Liver (tissue), 9 donors: ENCODE results near the gene TUBGCP6. TPM values are rescaled to one million over a fixed set of nuclear protein-coding genes. Genes with fewer than 3 reads are reported as not detected.

Source experiments
- DNase-seq: peaks from one replicate; pipeline ENCODE4 v3.0.0-alpha.2; 2017; ENCODE audit warnings: low spot score
- H3K27ac ChIP-seq, 2 donors: one replicate each; pipeline ENCODE4 v1.7.0; 2013; ENCODE audit warnings: inconsistent platforms in 2 of 2, low read length in 2 of 2, control low read depth in 1 of 2, low read depth in 1 of 2, mild to moderate bottlenecking in 1 of 2
- H3K27me3 ChIP-seq, 4 donors: one replicate each; pipeline versions ENCODE4 v1.6.1 to v1.7.0; 2013; ENCODE audit warnings: low read length in 3 of 4, inconsistent platforms in 1 of 4, mild to moderate bottlenecking in 1 of 4, moderate library complexity in 1 of 4; ENCODE audit not compliant: control insufficient read depth in 4 of 4, insufficient read depth in 4 of 4
- H3K36me3 ChIP-seq, 4 donors: one replicate each; pipeline versions ENCODE4 v1.6.1 to v1.7.0; 2013; ENCODE audit warnings: low read length in 3 of 4, mild to moderate bottlenecking in 3 of 4, low read depth in 1 of 4, moderate library complexity in 1 of 4; ENCODE audit not compliant: control insufficient read depth in 4 of 4, insufficient read depth in 3 of 4
- H3K4me1 ChIP-seq, 4 donors: one replicate each; pipeline versions ENCODE4 v1.6.1 to v1.7.0; 2013; ENCODE audit warnings: low read length in 3 of 4, mild to moderate bottlenecking in 3 of 4, moderate library complexity in 1 of 4; ENCODE audit not compliant: control insufficient read depth in 4 of 4, insufficient read depth in 4 of 4
- H3K4me3 ChIP-seq, 3 donors: one replicate each; pipeline versions ENCODE4 v1.6.1 to v1.7.0; 2013; ENCODE audit warnings: low read length in 3 of 3, control low read depth in 1 of 3, low read depth in 1 of 3, mild to moderate bottlenecking in 1 of 3
- H3K9ac ChIP-seq, 2 donors: one replicate each; pipeline ENCODE4 v1.7.0; 2013; ENCODE audit warnings: low read length in 2 of 2, mild to moderate bottlenecking in 2 of 2, moderate library complexity in 2 of 2, control low read depth in 1 of 2, low read depth in 1 of 2
- H3K9me3 ChIP-seq, 4 donors: one replicate each; pipeline versions ENCODE4 v1.6.1 to v1.7.0; 2013; ENCODE audit warnings: low read length in 3 of 4; ENCODE audit not compliant: control insufficient read depth in 4 of 4
- EGR1 ChIP-seq, 2 donors: IDR thresholded peaks; 2 replicates each; pipeline ENCODE4 v1.6.1; 2016 to 2018; ENCODE audit warnings: antibody characterized with exemption in 2 of 2, low read depth in 2 of 2
- FOXA1 ChIP-seq: IDR thresholded peaks from 2 replicates; pipeline ENCODE4 v1.6.1; 2016; ENCODE audit warnings: antibody characterized with exemption
- FOXA2 ChIP-seq: IDR thresholded peaks from 2 replicates; pipeline ENCODE4 v1.6.1; 2016; ENCODE audit warnings: antibody characterized with exemption
- GABPA ChIP-seq, 2 donors: IDR thresholded peaks in 1 of 2; conservative IDR thresholded peaks in 1 of 2; 2 replicates each; pipeline ENCODE4 v1.6.1; 2016; ENCODE audit warnings: antibody characterized with exemption in 2 of 2, mild to moderate bottlenecking in 1 of 2, moderate library complexity in 1 of 2
- HNF4A ChIP-seq, 2 donors: conservative IDR thresholded peaks; 2 replicates each; pipeline ENCODE4 v1.6.1; 2016; ENCODE audit warnings: antibody characterized with exemption in 2 of 2, mild to moderate bottlenecking in 2 of 2
- HNF4G ChIP-seq: IDR thresholded peaks from 2 replicates; pipeline ENCODE4 v1.6.1; 2016; ENCODE audit warnings: antibody characterized with exemption
- JUND ChIP-seq, 2 donors: IDR thresholded peaks; 2 replicates each; pipeline ENCODE4 v1.6.1; 2016; ENCODE audit warnings: antibody characterized with exemption in 2 of 2
- NR2F2 ChIP-seq: IDR thresholded peaks from 2 replicates; pipeline ENCODE4 v1.6.1; 2016; ENCODE audit warnings: antibody characterized with exemption
- RAD21 ChIP-seq, 2 donors: IDR thresholded peaks; 2 replicates each; pipeline ENCODE4 v1.6.1; 2016; ENCODE audit warnings: antibody characterized with exemption in 2 of 2, mild to moderate bottlenecking in 2 of 2
- SP1 ChIP-seq: IDR thresholded peaks from 2 replicates; pipeline ENCODE4 v1.6.1; 2018; ENCODE audit warnings: antibody characterized with exemption, mild to moderate bottlenecking
- TAF1 ChIP-seq: conservative IDR thresholded peaks from 2 replicates; pipeline ENCODE4 v1.6.1; 2016; ENCODE audit warnings: antibody characterized with exemption, mild to moderate bottlenecking
- YY1 ChIP-seq: IDR thresholded peaks from 2 replicates; pipeline ENCODE4 v1.6.1; 2016; ENCODE audit warnings: antibody characterized with exemption, mild to moderate bottlenecking
- WGBS: extraction: QIAGEN DNeasy Blood & Tissue Kit; methylation state at CpG from one replicate; pipeline ENCODE4 v1.1.7; 2013; 5-methylcytosine and 5-hydroxymethylcytosine counted together
- polyA plus RNA-seq, 2 donors: library from polyadenylated mRNA; stranded (reverse) in 1 of 2; unstranded in 1 of 2; fragments of 200-250 nt in 1 of 2; fragments of >200 nt in 1 of 2; fragmentation: Nextera tagmentation in 1 of 2; extraction: Ambion mirVana in 1 of 2; gene quantifications; one replicate each; pipeline versions ENCODE4 v1.2.1 to v1.2.3, GENCODE V29; 2013 to 2015
- total RNA-seq, 2 donors: library from RNA; depleted of rRNA; stranded (reverse); fragments of >200 nt; gene quantifications; one replicate each; pipeline ENCODE4 v1.2.3, GENCODE V29; 2014
- TF ChIP-seq, protein P1 (sequence below): IDR thresholded peaks from 2 replicates; pipeline ENCODE4 v1.6.1; 2016; ENCODE audit warnings: antibody characterized with exemption
- TF ChIP-seq, protein P2 (sequence below): IDR thresholded peaks from 2 replicates; pipeline ENCODE4 v1.6.1; 2016; ENCODE audit warnings: antibody characterized with exemption
- TF ChIP-seq, protein P3 (sequence below): fragments of 150-350 bp; IDR thresholded peaks from 2 replicates; pipeline ENCODE4 v1.5.1; 2017; ENCODE audit warnings: improper control_type of control experiment, low read depth, low read length; ENCODE audit not compliant: missing input control
- TF ChIP-seq, protein P4 (sequence below): IDR thresholded peaks from 2 replicates; pipeline ENCODE4 v1.6.1; 2016; ENCODE audit warnings: antibody characterized with exemption
- donor health status: healthy.
- donor health status: healthy.
- donor health status: healthy.
- donor health status: healthy.
- donor health status: healthy.

The TUBGCP6 gene
- total and polyA plus RNA-seq, 4 donors: 9.3 to 31.7 (median 16.4) TPM

DNA sequence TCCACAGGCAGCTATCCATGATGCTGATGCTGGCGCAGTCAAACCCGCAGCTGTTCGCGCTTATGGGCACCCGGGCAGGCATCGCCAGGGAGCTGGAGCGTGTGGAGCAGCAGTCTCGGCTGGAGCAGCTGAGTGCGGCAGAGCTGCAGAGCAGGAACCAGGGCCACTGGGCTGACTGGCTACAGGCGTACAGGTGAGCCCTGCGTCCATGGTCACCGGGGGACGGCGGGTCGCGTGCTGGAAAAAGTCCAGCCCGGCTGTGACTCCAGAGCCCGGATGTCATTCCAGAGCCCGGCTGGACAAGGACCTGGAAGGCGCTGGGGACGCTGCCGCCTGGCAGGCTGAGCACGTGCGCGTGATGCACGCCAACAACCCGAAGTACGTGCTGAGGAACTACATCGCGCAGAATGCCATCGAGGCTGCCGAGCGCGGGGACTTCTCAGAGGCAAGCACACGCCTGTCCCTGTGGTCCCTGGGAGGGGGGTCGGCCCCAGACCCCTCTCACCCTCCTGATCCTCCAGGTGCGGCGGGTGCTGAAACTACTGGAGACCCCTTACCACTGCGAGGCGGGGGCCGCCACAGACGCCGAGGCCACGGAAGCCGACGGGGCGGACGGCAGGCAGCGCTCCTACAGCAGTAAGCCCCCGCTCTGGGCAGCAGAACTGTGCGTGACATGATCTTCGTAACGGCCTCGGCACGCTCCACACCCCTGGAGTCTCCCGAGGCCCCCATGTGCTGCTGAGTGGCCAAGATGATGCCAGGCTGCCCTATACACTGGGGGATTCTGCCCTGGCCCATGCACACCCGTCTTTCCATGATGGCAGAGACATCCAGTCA lies 27.9 kb downstream of the TUBGCP6 start:
- 94% methylated on average over 57 of the region's 57 CpGs for WGBS
- Histone ChIP-seq H3K9ac (no peak overlapping the region), H3K36me3 (peaks cover 34 to 73% (median 47%) of the 10 kb centered on the region in 4 donors), H3K9me3 (no peaks in the 10 kb centered on the region), H3K27me3 (no peaks in the 10 kb centered on the region), H3K27ac (no peak overlapping the region), H3K4me1 (peaks cover 5 to 21% (median 15%) of the 10 kb centered on the region in 4 donors), H3K4me3 (no peak overlapping the region)
- no peak for DNase-seq
- no peak for TF ChIP-seq FOXA2
- TF ChIP-seq GABPA (IDR thresholded peaks at IDR 0.05 in 1 of 2, conservative IDR thresholded peaks at IDR 0.05 in 1 of 2): no peak
- TF ChIP-seq RAD21 (IDR thresholded peaks at IDR 0.05): no peak
- no peak for TF ChIP-seq EGR1 (IDR thresholded peaks at IDR 0.05; ENCODE audit: low read depth in 2 of 2)
- no peak for TF ChIP-seq YY1
- TF ChIP-seq, protein P1, sequence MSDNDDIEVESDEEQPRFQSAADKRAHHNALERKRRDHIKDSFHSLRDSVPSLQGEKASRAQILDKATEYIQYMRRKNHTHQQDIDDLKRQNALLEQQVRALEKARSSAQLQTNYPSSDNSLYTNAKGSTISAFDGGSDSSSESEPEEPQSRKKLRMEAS: no peak
- TF ChIP-seq SP1: no peak
- no peak for TF ChIP-seq FOXA1
- no peak for TF ChIP-seq HNF4G
- TF ChIP-seq, protein P2, sequence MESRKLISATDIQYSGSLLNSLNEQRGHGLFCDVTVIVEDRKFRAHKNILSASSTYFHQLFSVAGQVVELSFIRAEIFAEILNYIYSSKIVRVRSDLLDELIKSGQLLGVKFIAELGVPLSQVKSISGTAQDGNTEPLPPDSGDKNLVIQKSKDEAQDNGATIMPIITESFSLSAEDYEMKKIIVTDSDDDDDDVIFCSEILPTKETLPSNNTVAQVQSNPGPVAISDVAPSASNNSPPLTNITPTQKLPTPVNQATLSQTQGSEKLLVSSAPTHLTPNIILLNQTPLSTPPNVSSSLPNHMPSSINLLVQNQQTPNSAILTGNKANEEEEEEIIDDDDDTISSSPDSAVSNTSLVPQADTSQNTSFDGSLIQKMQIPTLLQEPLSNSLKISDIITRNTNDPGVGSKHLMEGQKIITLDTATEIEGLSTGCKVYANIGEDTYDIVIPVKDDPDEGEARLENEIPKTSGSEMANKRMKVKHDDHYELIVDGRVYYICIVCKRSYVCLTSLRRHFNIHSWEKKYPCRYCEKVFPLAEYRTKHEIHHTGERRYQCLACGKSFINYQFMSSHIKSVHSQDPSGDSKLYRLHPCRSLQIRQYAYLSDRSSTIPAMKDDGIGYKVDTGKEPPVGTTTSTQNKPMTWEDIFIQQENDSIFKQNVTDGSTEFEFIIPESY: no peak
- TF ChIP-seq, protein P3, sequence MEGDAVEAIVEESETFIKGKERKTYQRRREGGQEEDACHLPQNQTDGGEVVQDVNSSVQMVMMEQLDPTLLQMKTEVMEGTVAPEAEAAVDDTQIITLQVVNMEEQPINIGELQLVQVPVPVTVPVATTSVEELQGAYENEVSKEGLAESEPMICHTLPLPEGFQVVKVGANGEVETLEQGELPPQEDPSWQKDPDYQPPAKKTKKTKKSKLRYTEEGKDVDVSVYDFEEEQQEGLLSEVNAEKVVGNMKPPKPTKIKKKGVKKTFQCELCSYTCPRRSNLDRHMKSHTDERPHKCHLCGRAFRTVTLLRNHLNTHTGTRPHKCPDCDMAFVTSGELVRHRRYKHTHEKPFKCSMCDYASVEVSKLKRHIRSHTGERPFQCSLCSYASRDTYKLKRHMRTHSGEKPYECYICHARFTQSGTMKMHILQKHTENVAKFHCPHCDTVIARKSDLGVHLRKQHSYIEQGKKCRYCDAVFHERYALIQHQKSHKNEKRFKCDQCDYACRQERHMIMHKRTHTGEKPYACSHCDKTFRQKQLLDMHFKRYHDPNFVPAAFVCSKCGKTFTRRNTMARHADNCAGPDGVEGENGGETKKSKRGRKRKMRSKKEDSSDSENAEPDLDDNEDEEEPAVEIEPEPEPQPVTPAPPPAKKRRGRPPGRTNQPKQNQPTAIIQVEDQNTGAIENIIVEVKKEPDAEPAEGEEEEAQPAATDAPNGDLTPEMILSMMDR: no peak
- TF ChIP-seq, protein P4, sequence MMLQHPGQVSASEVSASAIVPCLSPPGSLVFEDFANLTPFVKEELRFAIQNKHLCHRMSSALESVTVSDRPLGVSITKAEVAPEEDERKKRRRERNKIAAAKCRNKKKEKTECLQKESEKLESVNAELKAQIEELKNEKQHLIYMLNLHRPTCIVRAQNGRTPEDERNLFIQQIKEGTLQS: no peak
- TF ChIP-seq TAF1: no peak

DNA sequence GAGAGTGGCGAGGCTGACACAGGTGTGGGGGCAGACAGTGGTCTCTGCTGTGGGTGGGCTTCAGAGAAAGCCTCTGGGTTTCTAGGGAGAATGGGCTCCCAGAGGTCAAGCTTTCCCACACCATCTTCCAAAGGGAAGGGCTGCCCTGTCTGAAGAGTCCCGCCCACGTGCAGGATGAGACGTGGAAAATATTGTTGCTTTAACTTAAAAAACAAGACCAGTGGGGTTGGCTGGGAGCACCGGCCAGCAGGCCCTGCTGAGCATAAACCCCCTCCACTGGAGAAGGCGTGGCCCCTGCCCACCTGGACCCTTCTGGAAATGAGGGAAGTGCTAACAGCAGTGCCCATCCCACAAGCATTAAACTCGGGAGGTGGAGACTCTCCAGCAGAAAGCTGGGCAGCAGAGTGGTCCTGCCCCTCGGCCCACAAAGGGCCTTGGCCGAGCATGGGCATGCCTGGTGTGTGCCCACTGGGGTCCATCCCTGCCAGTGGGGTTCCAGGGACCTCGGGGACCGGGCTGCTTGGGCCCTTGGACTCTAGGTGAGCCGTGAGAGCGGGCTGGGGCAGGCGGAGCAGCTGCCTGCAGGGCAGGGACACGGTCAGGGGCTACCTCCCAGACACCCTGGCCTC lies 28.7 kb downstream of the TUBGCP6 start:
- no peaks in the 10 kb centered on the region for H3K27me3 ChIP-seq
- no peak overlapping the region for H3K9ac ChIP-seq
- WGBS: 91% methylated on average over 15 of the region's 15 CpGs
- no peak for DNase-seq
- peaks cover 5 to 23% (median 17%) of the 10 kb centered on the region in 4 donors for H3K4me1 ChIP-seq
- TF ChIP-seq FOXA1 (no peak), HNF4A (conservative IDR thresholded peaks at IDR 0.05) (no peak), FOXA2 (no peak), EGR1 (IDR thresholded peaks at IDR 0.05; ENCODE audit: low read depth in 2 of 2) (no peak), HNF4G (no peak), GABPA (IDR thresholded peaks at IDR 0.05 in 1 of 2, conservative IDR thresholded peaks at IDR 0.05 in 1 of 2) (no peak), TAF1 (no peak), SP1 (no peak), NR2F2 (no peak), RAD21 (IDR thresholded peaks at IDR 0.05) (no peak), JUND (IDR thresholded peaks at IDR 0.05) (no peak), YY1 (no peak)
- TF ChIP-seq, protein P1: no peak
- TF ChIP-seq, protein P4: no peak
- TF ChIP-seq, protein P3: no peak
- no peaks in the 10 kb centered on the region for H3K9me3 ChIP-seq
- peaks cover 32 to 69% (median 47%) of the 10 kb centered on the region in 4 donors for H3K36me3 ChIP-seq
- H3K27ac ChIP-seq: no peak overlapping the region
- no peak overlapping the region for H3K4me3 ChIP-seq
